ENCODE data around the gene OPA1.

- no peak for TF ChIP-seq CTCF (conservative IDR thresholded peaks at IDR 0.05; ENCODE audit: low read depth, low read length)
- no peak for TF ChIP-seq EZH2 (IDR thresholded peaks at IDR 0.05; ENCODE audit: low read length, unreplicated experiment)
- TF ChIP-seq EZH2phosphoT487 (IDR thresholded peaks at IDR 0.05; ENCODE audit: borderline replicate concordance, low read length): no peak
These were observed 6.5 kb upstream of the OPA1 start for GRCh38 chr3:193586526-193586925.
